Measurements from ENCODE around the gene SLC38A10. TPM values are rescaled to one million over a fixed set of nuclear protein-coding genes. Genes with fewer than 3 reads are reported as not detected.
A peak's percentile ranks its signal among the peaks of the same experiment; 100 is the strongest.

Gene SLC38A10
- total RNA-seq, 1 donor from 2014 or later = 36.0 TPM

DNA sequence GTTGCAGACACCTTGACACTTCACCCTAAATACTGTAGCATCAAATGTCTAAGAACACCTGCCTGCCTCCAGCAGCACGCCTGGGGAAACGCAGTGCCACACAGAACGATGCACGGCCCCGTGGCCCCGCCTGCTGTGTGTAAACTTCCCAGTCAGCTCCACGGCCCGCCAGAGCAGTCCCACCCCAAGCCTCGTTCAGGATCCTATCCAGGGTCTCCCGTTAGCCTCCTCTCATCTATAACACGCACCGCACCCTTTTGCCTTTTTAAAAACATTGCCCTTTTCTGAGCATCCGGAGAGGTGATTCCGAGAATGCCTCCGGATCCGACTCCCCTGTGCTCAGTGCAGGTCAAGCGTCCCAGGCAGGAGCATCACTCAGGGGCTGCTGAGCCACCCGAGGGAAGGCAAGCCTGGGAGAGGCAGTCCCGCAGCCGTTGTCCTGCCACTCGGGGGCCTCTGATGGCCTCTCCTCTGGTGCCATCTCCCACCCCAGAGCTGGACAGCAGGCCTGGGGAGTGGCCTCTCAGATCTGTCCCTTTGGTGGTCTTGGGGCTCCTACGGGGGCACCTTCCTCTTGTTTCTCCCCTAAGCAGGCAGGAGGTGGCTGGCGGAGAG, 37.9 kb upstream of the SLC38A10 start:
- intact Hi-C loops (cut with DNase I) = no loop called here
- no peak for DNase-seq (ENCODE audit: low spot score)

DNA sequence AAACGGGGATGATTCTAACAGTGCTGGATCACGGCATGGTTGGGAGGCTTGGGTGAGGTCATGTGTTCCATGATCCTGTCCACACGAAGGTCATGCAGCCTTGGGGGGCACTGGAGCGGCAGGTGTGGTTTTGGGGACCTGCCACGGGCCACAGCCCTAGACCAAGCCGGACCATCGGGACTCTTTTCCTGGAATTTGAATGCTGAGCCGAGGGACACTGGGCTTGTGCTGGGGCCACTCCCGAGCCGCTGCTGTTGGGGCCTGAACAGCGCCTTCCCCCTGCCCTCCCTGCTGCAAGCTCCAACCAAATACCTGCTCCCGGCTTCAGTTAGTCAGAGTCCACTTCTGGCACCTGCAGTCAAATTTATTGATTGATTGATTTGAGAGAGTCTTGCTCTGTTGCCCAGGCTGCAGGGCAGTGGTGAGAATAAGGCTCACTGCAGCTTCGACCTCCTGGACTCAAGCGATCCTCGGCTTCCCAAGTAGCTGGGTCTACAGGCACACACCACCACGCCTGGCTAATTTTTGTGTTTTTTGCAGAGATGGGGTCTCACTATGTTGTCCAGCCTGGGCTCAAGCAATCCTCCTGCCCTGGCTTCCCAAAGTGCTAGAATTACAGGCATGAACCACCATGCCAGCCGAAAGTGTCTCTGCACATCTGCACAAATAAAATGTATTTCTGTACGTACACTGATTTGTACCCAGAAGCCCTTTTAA, 37.2 kb upstream of the SLC38A10 start:
- DNase-seq (ENCODE audit: low spot score) = no peak
- intact Hi-C loops (cut with DNase I) = no loop called here

DNA sequence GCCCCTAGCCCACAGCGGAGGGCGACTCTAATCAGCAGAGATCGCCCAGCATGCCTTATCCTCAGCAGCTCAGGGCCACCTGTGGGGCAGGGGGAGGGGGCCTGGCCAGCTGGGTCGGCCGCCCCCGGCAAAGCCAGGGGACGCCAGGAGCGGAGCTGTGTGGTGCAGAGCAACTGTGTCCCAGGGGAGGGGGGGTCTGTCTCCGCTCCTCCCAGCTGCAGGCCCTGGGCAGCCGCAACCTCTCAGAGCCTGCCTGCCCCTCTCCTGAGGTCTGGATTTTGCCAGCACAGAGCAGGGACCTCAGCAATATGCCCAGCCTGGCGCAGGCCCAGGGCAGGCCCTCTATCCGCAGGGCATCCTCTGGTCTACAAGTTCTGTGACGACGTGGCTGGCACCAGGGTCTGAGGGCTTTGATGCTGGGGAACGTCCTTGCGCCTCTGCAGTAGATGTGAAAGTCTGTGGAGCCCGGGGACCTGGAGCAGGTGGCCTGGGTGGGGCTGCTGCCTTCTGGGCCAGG, 36.5 kb upstream of the SLC38A10 start:
- no peak for DNase-seq (ENCODE audit: low spot score)
- intact Hi-C loops (cut with DNase I) = no loop called here

DNA sequence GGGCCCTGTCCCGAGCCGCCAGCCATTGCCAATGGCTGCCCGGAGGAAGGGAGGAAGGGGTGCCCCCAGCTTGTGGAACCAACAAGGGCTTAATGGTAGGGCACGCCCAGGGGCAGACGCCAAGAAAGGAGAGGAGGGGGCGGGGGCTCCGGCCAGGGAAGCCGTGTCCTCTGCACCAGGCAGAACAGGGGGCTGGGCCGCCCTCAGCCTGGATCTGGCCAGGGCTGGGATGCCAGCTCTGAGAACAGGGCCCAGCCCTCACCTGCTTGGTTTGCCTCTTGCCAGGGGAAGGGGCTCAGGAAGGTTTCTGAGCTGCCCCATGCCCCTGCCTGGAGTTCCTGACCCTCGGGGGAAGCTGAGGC, 35.8 kb upstream of the SLC38A10 start:
- intact Hi-C loops (cut with DNase I) = no loop called here
- DNase-seq (ENCODE audit: low spot score) = no peak

DNA sequence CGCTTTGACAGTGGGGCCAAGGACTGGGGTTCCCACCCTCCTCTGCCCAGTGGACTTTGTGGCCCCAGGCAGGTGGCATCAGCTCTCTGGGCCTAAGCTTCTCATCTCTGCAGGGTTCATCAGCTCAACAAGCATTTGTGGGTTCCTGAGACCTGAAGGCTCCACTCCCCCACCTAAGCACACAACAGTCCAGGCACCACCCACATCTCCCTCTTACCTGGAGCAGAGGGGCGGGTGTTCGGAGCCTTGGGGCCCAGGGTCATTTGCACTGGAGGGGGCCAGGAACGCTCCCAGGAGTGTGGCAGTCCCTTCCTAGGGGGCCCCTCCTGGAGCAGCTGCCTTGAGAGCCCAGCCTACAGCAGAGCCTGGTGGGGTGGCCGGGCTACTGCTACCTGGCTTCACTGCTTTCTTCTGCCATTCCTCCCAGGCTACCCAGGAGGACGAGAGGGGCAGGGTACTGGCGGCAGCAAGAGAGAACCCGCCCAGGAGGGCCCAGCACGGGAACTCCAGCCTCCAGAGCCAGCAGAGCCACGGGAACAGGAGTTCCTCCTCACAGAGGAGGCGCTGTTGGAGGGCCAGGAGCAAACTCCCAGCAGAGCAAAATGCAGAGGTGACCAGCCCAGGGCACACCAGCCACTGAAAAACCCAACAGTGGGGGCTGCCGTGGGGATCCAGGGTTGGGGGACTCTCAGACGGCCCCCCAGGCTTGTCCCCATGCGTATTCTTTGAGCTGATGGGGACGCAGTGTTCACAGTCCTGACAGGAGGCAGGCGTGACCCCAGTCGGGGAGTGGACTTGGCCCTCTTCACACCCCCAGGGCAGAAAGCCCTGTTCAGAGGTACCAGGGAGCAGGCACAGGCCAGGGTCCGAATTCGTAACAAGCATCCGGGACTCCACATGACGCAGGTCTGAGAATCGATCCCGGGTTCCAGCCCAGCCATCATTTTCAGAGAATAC, 35.1 kb upstream of the SLC38A10 start:
- intact Hi-C loops (cut with DNase I) = loop anchor here (5.0 kb wide), 1 partner anchor 87 kb away; no protein-coding TSS in a partner anchor
- no peak for DNase-seq (ENCODE audit: low spot score)

DNA sequence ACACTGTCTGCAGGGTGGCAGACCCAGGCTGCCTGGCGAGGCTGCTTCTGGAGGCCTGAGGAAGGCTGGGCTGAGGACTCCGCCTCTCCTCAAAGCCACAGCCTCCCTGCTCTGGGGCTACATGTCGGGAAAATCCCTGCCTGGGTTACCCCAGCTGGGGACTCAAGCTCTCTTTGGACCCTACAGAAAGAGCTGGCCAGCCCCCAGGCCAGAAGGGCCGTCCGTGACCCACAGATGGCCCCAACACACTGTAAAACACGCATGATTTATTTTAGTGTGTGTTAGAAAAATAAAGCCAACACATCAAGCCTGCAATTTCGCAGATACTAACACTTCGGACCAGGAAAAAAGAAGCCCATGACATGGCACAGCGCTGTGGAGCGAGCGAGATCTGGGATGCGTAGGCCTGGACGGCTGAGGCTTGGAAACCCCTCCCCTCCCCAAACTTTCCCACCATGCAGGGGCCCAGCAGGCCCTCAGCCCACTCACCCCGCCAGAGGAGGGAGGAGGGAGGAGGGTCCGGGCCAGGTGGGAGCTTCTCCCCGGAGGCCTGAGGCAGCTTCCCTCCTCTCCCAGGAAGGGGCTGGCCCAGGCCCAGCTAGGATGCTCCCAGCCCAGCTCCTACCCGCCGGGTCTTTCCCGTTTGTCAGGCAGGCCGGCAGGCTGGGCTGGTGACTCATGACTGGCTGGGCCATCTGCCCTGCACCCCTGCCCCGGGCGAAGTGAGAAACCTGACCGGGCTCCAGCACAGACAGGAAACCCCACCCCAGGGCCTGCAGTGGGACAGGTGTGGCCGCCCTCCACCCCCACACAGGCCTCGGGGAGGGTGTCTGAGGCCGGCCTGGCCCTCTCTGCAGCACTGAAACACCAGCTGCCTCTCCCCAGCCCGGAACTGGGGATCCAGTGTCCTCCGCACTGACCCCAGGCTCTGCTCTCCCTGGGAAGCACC, 34.1 kb upstream of the SLC38A10 start:
- DNase-seq (ENCODE audit: low spot score) = peak; percentile 87
- intact Hi-C loops (cut with DNase I) = loop anchor here (5.0 kb wide), 1 partner anchor 88 kb away; no protein-coding TSS in a partner anchor

DNA sequence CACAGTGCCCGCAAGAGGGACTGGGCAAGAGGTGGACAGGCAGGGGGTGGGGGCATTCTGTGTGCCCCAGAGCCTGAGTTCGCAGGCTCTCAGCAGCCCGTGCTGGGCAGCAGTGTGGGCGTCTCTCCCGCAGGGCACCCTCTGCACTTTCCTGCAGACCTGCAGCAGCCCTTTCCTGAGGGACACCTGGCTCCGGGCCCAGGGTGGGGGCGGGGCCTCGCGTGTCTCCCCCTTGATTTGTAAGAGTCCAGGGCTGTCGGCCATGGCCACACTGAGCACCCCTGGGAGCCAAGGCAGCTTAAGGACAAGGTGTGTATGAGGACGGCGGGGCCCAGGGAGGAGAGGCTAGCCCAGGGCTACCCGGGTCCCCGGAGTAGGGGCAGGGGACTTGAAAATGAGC, 33.4 kb upstream of the SLC38A10 start:
- no peak for DNase-seq (ENCODE audit: low spot score)
- intact Hi-C loops (cut with DNase I) = loop anchor here (5.0 kb wide), 1 partner anchor 89 kb away; no protein-coding TSS in a partner anchor

DNA sequence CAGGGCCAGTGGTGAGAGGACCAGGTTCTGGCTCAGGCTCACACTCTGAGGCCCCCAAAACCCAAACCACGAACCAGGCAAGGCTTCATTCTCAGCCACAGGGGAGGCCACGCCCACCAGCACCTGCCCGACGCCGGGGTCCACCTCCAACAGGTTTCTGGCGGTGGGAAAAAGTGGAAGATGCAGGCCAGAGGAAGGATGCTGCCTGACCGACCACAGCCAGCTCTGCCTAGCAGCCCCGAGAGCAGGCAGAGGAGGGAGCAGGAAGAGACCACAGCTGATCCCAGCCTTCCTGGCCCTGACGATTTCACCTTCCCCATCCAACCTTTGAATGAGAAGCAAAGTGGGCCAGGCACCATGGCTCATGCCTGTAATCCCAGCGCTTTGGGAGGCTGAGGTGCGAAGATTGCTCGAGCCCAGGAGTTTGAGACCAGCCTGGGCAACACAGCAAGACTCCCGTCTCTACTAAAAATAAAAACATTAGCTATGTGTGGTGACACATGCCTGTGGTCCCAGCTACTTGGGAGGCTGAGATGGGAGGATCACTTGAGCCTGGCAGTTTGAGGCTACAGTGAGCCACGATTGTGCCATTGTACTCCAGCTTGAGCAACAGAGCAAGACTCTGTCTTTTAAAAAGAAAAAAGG, 30.7 kb upstream of the SLC38A10 start:
- intact Hi-C loops (cut with DNase I) = loop anchor here (5.0 kb wide), 1 partner anchor 91 kb away; no protein-coding TSS in a partner anchor
- no peak for DNase-seq (ENCODE audit: low spot score)

DNA sequence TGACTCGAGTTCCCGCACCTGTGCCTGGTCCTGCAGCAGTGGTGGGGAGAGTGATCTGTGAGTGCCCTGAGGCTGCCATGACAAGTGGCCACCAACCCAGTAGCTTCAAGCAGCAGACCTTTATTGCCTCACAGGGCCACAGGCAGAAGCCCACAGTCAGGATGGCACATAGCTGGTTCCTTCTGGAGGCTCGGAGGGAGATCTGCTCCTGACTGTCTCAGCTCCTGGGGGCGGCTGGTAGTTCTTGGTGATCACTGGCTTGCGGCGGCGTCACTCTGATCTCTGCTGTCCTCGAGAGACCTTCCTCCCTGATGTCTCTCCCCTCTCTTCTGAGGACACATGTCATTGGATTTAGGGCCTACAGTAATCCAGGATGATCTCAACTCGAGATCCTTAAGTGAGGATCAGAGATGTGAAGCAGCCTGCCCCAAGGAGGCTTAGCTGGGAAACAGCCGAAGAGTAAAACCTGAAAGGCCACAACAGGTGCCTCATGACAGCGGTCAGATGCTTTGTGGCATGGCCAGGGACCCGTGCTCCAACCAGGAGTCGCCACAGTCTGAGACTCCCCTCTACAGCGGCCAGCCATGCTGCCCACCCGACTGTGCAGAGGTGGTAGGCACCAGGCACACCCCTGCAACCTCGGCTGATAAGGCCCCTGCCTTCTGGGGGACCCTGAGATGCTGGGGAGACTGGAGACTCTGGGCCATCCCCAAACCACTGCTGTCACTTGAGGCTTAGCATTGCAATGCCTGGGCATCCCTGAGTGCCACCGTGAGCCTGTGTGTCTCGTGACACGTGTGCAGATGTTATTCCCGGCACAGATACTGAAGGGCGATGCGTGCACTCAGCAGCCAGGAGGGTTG, 30.0 kb upstream of the SLC38A10 start:
- DNase-seq (ENCODE audit: low spot score) = no peak

DNA sequence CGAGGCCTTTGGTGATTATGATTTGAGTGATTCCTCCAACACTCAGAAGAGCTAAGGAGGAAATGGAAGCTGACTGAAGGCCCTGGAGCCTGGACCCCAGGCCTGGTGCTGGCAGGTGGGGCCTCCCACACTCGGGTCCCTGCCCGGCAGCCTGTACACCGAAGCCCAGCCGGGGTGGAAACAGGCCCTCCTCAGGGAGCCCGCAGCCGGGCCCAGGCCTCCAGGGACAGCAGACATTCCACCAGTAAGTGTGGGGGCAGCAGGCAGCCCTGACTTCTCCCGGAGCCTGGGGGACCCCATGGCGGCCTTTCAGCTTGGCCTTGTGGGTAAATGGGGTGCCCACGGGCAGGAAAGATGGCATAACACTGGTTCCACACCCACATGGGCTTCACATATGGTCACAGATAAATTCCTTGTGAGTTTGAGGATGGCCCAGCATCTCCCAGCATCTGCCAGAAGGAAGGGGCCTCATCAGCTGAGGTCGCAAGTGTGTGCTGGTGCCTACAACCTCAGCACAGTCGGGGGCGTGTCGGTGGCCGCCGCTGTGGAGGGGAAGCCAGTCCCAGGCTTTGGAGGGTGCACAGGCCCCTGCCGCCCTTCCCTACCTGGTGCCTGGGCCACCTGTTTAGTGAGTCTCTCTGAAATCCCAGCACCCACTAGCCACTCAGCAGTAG, 29.2 kb upstream of the SLC38A10 start:
- intact Hi-C loops (cut with DNase I) = no loop called here

More for the DNA sequence above, 30.0 kb upstream of the SLC38A10 start:
- intact Hi-C loops (cut with DNase I) = loop anchor here (5.0 kb wide), 1 partner anchor 92 kb away; no protein-coding TSS in a partner anchor

DNA sequence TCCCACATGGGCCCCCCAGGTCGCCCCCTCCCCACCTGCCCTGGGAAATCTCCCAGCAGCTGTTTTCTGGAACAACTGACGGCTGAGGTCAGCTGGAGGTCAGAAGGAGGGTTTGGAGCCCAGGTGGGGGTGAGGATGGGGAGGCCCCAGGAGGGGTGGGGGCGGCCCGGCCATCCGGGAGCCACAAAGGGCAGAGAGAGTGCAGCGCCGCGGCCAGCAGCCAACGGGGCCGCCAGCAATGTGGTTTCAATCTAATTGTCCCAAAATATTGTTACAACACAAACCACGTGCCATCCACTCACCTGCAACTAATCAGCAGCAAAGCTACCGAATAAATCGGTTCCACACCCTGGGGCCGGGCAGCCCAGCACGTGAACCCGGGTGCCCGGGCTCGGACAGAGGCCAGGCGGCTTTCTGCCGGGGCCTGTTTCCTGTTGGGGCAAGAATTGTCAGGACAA, 28.3 kb upstream of the SLC38A10 start:
- intact Hi-C loops (cut with DNase I) = no loop called here
- DNase-seq (ENCODE audit: low spot score) = no peak

More for the DNA sequence above, 29.2 kb upstream of the SLC38A10 start:
- no peak for DNase-seq (ENCODE audit: low spot score)

DNA sequence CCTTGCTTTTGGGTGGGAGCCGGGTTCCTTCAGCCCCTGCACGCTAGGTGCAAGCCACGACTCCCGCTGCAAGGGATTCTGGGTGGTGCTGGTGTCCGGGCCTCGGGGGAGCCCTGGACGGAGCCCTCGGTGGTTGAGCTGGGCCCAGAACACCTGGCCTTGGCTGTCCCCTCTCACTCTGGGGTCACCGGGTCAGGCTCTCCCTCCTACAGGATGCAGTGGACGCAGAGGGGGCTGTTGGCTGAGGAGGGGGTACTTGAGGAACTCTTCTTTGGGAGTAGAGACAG, 27.9 kb upstream of the SLC38A10 start:
- intact Hi-C loops (cut with DNase I) = no loop called here
- no peak for DNase-seq (ENCODE audit: low spot score)

DNA sequence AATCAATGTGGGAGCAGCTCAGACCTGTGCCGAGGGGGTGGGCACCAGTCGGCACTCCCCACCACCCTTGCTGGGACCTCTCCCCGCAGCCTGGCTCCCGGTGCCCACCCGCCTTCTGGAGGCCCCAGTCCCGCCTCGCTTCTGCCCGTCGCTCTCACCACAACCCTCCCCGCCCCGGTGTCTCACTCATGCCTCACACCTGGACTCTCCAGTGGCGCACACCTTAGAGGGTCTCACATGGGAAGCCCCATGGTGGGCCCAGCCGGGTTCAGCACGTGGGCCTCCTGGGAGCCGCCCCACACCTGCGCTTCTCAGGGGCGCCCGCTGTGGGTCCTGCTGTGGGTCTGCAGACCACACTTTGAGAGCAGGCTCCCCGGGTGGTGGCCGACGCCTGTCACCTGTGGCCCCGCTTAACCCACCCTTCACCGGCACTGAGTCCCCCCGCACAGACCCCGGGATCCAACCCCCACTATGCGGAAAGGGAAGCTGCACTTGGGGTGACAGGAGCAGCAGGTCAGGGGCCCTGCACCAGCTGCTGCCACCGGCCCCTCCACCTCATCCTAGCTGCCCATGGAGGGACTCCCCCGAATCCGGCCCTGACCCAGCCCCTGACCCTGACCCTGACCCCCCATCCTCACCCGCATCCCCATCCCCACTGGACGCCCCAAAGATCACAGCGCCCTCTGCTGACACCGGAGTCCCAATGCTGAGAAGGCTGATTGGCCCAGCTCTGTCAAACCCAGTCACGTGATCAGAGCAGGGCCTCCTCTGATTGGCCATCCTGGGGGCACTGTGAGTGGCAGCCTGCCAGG, 27.4 kb upstream of the SLC38A10 start:
- DNase-seq (ENCODE audit: low spot score) = no peak
- intact Hi-C loops (cut with DNase I) = no loop called here

DNA sequence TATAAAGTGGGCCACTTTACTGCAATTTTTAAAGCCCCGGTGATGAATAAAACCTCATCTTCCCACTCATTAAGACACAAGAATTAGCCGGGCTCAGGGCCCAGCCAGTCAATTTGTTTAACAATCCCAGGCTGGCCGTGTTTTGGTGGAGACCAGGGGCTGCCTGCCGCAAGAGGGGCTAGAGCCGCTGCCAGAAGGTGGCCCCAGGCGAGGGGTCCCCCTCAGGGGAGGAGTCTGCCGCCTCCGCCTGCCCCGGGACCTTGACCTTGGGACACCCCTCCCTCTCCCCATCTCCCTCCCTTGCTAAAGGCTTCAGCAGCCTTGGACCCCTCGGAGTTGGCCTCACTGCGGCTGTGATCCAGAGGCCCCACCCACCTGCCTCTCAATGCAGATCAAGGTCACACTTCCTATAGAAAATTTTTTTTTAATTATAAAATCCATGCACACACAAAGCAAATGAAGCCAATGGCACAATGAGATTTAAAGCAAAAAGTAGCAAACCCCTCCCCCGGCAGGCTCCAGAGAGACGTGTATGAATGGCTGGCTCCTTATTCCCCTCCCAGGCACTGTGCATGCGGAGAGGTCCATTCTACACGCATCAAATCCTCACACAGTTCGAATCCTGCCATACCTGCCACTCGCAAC, 23.0 kb upstream of the SLC38A10 start:
- DNase-seq (ENCODE audit: low spot score) = no peak
- intact Hi-C loops (cut with DNase I) = no loop called here

DNA sequence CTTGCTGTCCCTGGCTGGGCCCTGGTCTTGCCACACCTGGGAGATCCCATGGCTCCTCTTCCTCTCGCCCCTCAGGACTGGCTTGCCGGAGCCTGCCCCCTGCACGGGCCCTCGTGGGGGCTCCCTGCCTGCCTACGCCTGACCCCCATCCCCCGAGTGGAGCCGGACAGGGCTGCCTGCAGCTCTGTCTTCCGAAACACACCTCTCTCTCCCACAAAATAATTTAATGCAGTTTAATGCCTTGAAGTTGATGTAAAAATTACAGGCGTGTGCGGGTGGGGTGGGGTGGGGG, 22.4 kb upstream of the SLC38A10 start:
- no peak for DNase-seq (ENCODE audit: low spot score)
- intact Hi-C loops (cut with DNase I) = no loop called here

DNA sequence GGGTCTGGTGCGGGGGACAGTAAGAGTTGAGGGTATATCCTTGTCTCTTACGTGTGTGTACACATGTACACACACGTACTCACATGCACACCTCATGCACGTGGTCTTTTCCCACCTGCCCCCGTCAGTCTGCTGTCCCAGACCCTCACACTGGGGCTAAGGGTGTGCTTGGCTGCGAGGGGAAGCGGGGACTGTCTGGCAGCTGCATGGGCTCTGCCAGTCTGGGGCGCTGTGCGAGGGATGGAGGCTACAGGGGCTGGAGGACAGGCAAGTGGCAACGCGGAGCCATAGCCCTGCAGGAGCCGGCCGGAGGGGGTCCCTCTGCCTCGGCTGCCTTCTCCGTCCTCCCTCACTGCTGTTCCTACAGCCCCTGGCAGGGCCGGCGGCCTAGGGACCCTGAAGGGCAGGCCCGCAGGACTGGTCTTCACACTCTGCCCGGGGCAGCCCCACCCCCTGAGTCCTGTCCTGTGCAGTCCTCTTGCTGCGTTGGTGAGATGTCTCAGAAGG, 20.8 kb upstream of the SLC38A10 start:
- intact Hi-C loops (cut with DNase I) = no loop called here
- DNase-seq (ENCODE audit: low spot score) = no peak
